Aorta (tissue), 5 donors: Measurements from ENCODE around the gene POLE. TPM values are rescaled to one million over a fixed set of nuclear protein-coding genes. Genes with fewer than 3 reads are reported as not detected.

Experiments
- ATAC-seq: fragments of 200-7000 bp; cut with Tn5 transposase; one replicate; pipeline ENCODE4 v1.9.1; 2022; ENCODE audit warnings: moderate library complexity; ENCODE audit not compliant: low FRiP score
- DNase-seq, 2 donors: peaks; one replicate each; pipeline ENCODE4 v3.0.0-alpha.2; 2020
- H3K27ac ChIP-seq, 2 donors: one replicate each; pipeline ENCODE4 v1.5.1; 2013; ENCODE audit warnings: low read length in 2 of 2, mild to moderate bottlenecking in 2 of 2, moderate library complexity in 2 of 2, control low read depth in 1 of 2, inconsistent platforms in 1 of 2, low read depth in 1 of 2
- H3K27me3 ChIP-seq, 2 donors: one replicate each; pipeline ENCODE4 v1.6.1; 2013; ENCODE audit warnings: control low read depth in 1 of 2, low read length in 1 of 2, mild to moderate bottlenecking in 1 of 2, moderate library complexity in 1 of 2; ENCODE audit not compliant: insufficient read depth in 2 of 2, control insufficient read depth in 1 of 2
- H3K36me3 ChIP-seq, 2 donors: one replicate each; pipeline ENCODE4 v1.6.1; 2013; ENCODE audit warnings: control low read depth in 1 of 2, low read length in 1 of 2, mild to moderate bottlenecking in 1 of 2; ENCODE audit not compliant: insufficient read depth in 2 of 2, control insufficient read depth in 1 of 2
- H3K4me1 ChIP-seq, 2 donors: one replicate each; pipeline ENCODE4 v1.6.1; 2013; ENCODE audit warnings: low read length in 2 of 2, control low read depth in 1 of 2, mild to moderate bottlenecking in 1 of 2, moderate library complexity in 1 of 2; ENCODE audit not compliant: insufficient read depth in 2 of 2, control insufficient read depth in 1 of 2
- H3K4me3 ChIP-seq, 2 donors: one replicate each; pipeline ENCODE4 v1.5.1; 2013; ENCODE audit warnings: low read length in 2 of 2, control low read depth in 1 of 2, mild to moderate bottlenecking in 1 of 2
- H3K9me3 ChIP-seq: one replicate; pipeline ENCODE4 v1.6.1; 2013; ENCODE audit warnings: mild to moderate bottlenecking, low read length; ENCODE audit not compliant: control insufficient read depth
- WGBS, 2 donors: extraction: QIAGEN DNeasy Blood & Tissue Kit; methylation state at CpG; one replicate each; pipeline ENCODE4 v1.1.7; 2013; 5-methylcytosine and 5-hydroxymethylcytosine counted together
- intact Hi-C, 2 donors: fragments of 100-400 bp; cut with DNase I; formaldehyde crosslinking; loops; one replicate each; pipeline versions ENCODE4 v1.14.2 to v1.15.0; 2022
- microRNA-seq, 2 donors: library from miRNA; unstranded; fragments of <30 nt; microRNA quantifications; one replicate each; pipeline ENCODE4 v1.2.0, GENCODE V29; 2020
- polyA plus RNA-seq, 2 donors: library from polyadenylated mRNA; stranded (reverse); fragments of 200-250 nt; gene quantifications; one replicate each; pipeline ENCODE4 v1.2.3, GENCODE V29; 2013
- total RNA-seq, 2 donors: library from RNA; stranded (reverse); fragmentation: NEBNext Ultra II Directional; extraction: Animal tissue kit (Norgen Biotek cat#: 25700); gene quantifications; one replicate each; pipeline ENCODE4 v1.2.1, GENCODE V29; 2021
- donor health status: healthy with polysubstance abuse.
- donor health status: Bipolar disorder and iron deficiency.
- donor health status: DM: no; HTN: no; CAD: no.
- donor health status: DM: no; HTN: no; CAD: no.
- donor health status: DM: yes; HTN: yes; CAD: no.

Gene POLE
- total and polyA plus RNA-seq, 4 donors = 7.5 to 46.8 (median 37.2) TPM

GRCh38 chr12:132574271-132574996, 112.7 kb downstream of the POLE start:
- intact Hi-C loops = no loop called here
- ATAC-seq = no peak
- Histone ChIP-seq H3K27ac (no peak overlapping the region), H3K27me3 (no peaks in the 10 kb centered on the region), H3K9me3 (no peaks in the 10 kb centered on the region), H3K36me3 (peaks cover 0 to 4% of the 10 kb centered on the region in 2 donors), H3K4me1 (no peaks in the 10 kb centered on the region), H3K4me3 (no peak overlapping the region)
- DNase-seq = no peak
- WGBS, 2 donors = 96% methylated on average over 33 to 39 of the region's 39 CpGs

Small RNA genes lying within 50 kb of the gene (microRNA-seq; reads per million reads assigned to microRNA genes)
- gene MIR6763 = 0 to 1.2 reads per million in 2 donors

Other genes with a start within 250 kb of the POLE start
- 10 to 100 TPM; 49.0 to 51.0 TPM for gene FBRSL1, start 197.2 kb downstream of the POLE start, total RNA-seq
- gene FBRSL1, start 197.2 kb downstream of the POLE start, polyA plus RNA-seq = 10 to 100 TPM in 1 of 2 donors, 1 to 10 TPM in 1; 6.4 to 25.0 TPM
- 1 to 10 TPM in 1 of 2 donors, not detected in 1; 1.2 TPM for gene LRCOL1, start 76.8 kb downstream of the POLE start, total RNA-seq
- gene LRCOL1, start 76.8 kb downstream of the POLE start, polyA plus RNA-seq = under 1 TPM in 1 of 2 donors, not detected in 1; 0.59 TPM
- under 1 TPM in 1 of 2 donors, not detected in 1; 0.27 TPM for gene P2RX2, start 68.6 kb downstream of the POLE start, total RNA-seq
- gene P2RX2, start 68.6 kb downstream of the POLE start, polyA plus RNA-seq = not detected
- 10 to 100 TPM; 13.0 to 16.3 TPM for gene PXMP2, start 245 bp upstream of the POLE start, total RNA-seq
- gene PXMP2, start 245 bp upstream of the POLE start, polyA plus RNA-seq = 10 to 100 TPM; 23.8 to 70.7 TPM
- 10 to 100 TPM; 12.9 to 17.3 TPM for gene PGAM5, start 23.5 kb upstream of the POLE start, total RNA-seq
- gene PGAM5, start 23.5 kb upstream of the POLE start, polyA plus RNA-seq = 1 to 10 TPM; 6.6 to 7.8 TPM
- 10 to 100 TPM; 52.0 to 65.1 TPM for gene ANKLE2, start 74.5 kb upstream of the POLE start, total RNA-seq
- 10 to 100 TPM in 1 of 2 donors, 1 to 10 TPM in 1; 7.6 to 55.7 TPM for gene ANKLE2, start 74.5 kb upstream of the POLE start, polyA plus RNA-seq
- 10 to 100 TPM; 83.1 to 91.2 TPM for gene GOLGA3, start 141.5 kb upstream of the POLE start, total RNA-seq
- 10 to 100 TPM; 17.9 to 21.8 TPM for gene GOLGA3, start 141.5 kb upstream of the POLE start, polyA plus RNA-seq
- gene CHFR, start 200.3 kb upstream of the POLE start, total RNA-seq = 10 to 100 TPM; 53.4 to 58.7 TPM
- gene CHFR, start 200.3 kb upstream of the POLE start, polyA plus RNA-seq = 10 to 100 TPM in 1 of 2 donors, 1 to 10 TPM in 1; 9.1 to 36.5 TPM